ENCODE measurements around the gene OGN. TPM values are rescaled to one million over a fixed set of nuclear protein-coding genes. Genes with fewer than 3 reads are reported as not detected.
A peak's percentile ranks its signal among the peaks of the same experiment; 100 is the strongest.

The OGN gene
- total RNA-seq, 1 experiment from 2014 or later = not detected

DNA sequence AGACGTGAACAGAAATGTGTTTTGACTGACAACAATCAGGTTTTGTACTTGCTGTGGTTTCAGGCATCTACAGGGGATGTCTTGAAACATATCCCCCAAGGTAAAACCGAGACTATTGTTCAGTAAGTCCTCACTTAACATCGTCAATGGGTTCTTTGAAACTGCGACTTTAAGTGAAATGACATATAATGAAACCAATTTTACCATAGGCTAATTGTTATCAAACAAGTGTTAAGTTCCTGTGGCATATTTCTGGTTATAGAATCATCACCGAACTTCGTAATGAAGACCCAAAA lies 36.3 kb upstream of the OGN start:
- intact Hi-C loops (cut with micrococcal nuclease) = loop anchor here (1.0 to 2.0 kb wide), 3 partner anchors 66 to 350 kb away; no protein-coding TSS in a partner anchor
- POLR2A ChIA-PET = interaction anchor here (0.9 to 2.9 kb wide), 6 partner anchors 9 to 116 kb away, joined by 4 to 25 read pairs (median 6); partner anchors contain the start of genes CENPP, NOL8 and OMD
- CTCF ChIA-PET = interaction anchor here (0.8 to 2.3 kb wide), 2 partner anchors 15 to 114 kb away, joined by 4 to 6 read pairs; no protein-coding TSS in a partner anchor

DNA sequence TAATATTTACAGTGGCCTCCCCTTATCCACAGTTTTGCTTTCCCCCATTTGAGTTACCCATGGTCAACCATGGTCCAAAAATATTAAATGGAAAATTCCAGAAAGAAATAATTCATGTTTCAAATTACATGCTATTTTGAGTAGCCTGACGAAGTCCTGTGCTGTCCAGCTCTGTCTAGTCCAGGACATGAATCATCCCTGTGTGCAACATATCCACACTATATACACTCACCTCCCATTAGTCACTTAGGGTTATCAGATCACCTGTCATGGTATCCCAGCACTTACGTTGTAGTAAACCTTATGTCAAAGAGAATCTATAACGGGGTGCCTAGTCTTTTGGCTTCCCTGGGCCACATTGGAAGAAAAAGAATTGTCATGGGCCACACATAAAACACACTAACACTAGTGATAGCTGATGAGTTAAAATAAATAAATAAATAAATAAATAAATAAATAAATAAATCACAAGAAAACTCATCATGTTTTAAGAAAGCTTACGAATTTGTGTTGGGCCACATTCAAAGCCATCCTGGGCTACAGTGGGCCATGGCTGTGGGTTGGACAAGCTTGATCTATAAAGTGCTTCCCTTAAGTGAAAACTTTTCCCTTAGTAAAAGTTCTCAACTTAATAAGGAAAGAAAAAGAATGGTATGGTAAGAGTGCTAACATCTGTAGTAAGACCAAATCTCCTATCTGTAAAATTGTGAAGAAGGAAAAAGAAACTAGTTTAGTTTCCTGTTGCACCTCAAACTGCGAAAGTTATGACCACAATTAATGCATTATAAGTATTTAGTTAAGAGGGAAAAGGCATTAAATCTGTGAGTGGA lies 35.8 kb upstream of the OGN start:
- H3K27me3 Mint-ChIP-seq (ENCODE audit: insufficient read depth, unreplicated experiment) = no peaks in the 10 kb centered on the region
- ChIA-PET POLR2A (interaction anchor here (0.6 to 2.9 kb wide), 11 partner anchors 9 to 115 kb away, joined by 3 to 25 read pairs (median 6); partner anchors contain the start of genes CENPP, NOL8 and OMD), CTCF (interaction anchor here (0.8 to 2.3 kb wide), 7 partner anchors 13 to 351 kb away, joined by 3 to 9 read pairs (median 4); no protein-coding TSS in a partner anchor)
- peaks cover 7% of the 10 kb centered on the region for H3K4me1 Mint-ChIP-seq (ENCODE audit: insufficient read depth, unreplicated experiment)
- TF ChIP-seq, protein P1, sequence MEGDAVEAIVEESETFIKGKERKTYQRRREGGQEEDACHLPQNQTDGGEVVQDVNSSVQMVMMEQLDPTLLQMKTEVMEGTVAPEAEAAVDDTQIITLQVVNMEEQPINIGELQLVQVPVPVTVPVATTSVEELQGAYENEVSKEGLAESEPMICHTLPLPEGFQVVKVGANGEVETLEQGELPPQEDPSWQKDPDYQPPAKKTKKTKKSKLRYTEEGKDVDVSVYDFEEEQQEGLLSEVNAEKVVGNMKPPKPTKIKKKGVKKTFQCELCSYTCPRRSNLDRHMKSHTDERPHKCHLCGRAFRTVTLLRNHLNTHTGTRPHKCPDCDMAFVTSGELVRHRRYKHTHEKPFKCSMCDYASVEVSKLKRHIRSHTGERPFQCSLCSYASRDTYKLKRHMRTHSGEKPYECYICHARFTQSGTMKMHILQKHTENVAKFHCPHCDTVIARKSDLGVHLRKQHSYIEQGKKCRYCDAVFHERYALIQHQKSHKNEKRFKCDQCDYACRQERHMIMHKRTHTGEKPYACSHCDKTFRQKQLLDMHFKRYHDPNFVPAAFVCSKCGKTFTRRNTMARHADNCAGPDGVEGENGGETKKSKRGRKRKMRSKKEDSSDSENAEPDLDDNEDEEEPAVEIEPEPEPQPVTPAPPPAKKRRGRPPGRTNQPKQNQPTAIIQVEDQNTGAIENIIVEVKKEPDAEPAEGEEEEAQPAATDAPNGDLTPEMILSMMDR (IDR thresholded peaks at IDR 0.05; ENCODE audit: unreplicated experiment) = no peak
- no TSS peak for BruUV-seq (replicated peaks)
- H3K4me3 Mint-ChIP-seq (ENCODE audit: unreplicated experiment) = no peak overlapping the region
- H3K27ac Mint-ChIP-seq (ENCODE audit: low read depth, unreplicated experiment) = peak overlapping the region; percentile 68
- no peaks in the 10 kb centered on the region for H3K36me3 Mint-ChIP-seq (ENCODE audit: insufficient read depth, unreplicated experiment)
- intact Hi-C loops (cut with micrococcal nuclease) = loop anchor here (1.0 to 10.0 kb wide), 7 partner anchors 66 to 351 kb away; no protein-coding TSS in a partner anchor
- H3K9me3 Mint-ChIP-seq (ENCODE audit: unreplicated experiment) = no peaks in the 10 kb centered on the region
- DNase-seq (ENCODE audit: unreplicated experiment) = peak; percentile 81

More for the DNA sequence above, 36.3 kb upstream of the OGN start:
- Mint-ChIP-seq H3K27me3 (ENCODE audit: insufficient read depth, unreplicated experiment) (no peaks in the 10 kb centered on the region), H3K4me3 (ENCODE audit: unreplicated experiment) (no peak overlapping the region), H3K4me1 (ENCODE audit: insufficient read depth, unreplicated experiment) (peaks cover 7% of the 10 kb centered on the region), H3K36me3 (ENCODE audit: insufficient read depth, unreplicated experiment) (no peaks in the 10 kb centered on the region), H3K27ac (ENCODE audit: low read depth, unreplicated experiment) (no peak overlapping the region), H3K9me3 (ENCODE audit: unreplicated experiment) (no peaks in the 10 kb centered on the region)
- no peak for DNase-seq (ENCODE audit: unreplicated experiment)
- BruUV-seq (replicated peaks) = no TSS peak
- TF ChIP-seq, protein P1 (IDR thresholded peaks at IDR 0.05; ENCODE audit: unreplicated experiment) = no peak

DNA sequence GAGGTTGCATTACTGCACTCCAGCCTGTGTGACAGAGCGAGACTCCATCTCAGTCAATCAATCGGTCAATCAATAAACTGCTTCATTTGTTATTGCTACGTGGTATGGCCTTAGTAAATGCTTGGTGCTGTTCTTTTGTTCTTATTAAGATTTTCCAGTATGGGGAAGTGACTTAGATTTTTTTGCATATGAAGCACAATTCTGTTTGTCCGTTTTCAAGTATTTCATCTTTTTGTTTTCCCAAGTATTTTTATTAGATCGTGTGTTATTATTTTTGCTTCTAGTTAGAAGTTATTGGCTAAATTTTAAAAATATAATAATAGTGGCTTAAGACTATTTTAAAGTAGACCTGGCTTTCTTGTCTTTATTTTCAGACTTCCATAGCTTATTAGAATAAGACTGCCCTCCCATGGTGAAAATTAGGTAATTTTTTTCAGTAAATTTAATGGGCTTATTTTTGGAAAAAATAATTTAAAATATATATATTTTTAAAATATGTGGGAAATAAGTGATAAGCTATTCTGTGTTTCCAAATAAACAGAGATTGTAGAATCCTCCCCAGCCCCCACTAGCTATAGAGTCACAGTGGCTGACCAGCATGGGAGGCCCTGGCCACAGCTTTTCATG lies 34.6 kb upstream of the OGN start:
- POLR2A ChIA-PET = interaction anchor here (0.9 to 2.9 kb wide), 10 partner anchors 30 to 114 kb away, joined by 3 to 25 read pairs (median 5); partner anchors contain the start of genes CENPP and NOL8
- DNase-seq (ENCODE audit: unreplicated experiment) = peak; percentile 9
- CTCF ChIA-PET = interaction anchor here (0.5 to 2.3 kb wide), 18 partner anchors 10 to 352 kb away, joined by 3 to 9 read pairs (median 4); partner anchors contain the start of genes CENPP and NOL8
- Mint-ChIP-seq H3K27ac (ENCODE audit: low read depth, unreplicated experiment) (peak overlapping the region; percentile 68), H3K36me3 (ENCODE audit: insufficient read depth, unreplicated experiment) (no peaks in the 10 kb centered on the region), H3K4me3 (ENCODE audit: unreplicated experiment) (no peak overlapping the region), H3K4me1 (ENCODE audit: insufficient read depth, unreplicated experiment) (peaks cover 7% of the 10 kb centered on the region), H3K9me3 (ENCODE audit: unreplicated experiment) (no peaks in the 10 kb centered on the region), H3K27me3 (ENCODE audit: insufficient read depth, unreplicated experiment) (no peaks in the 10 kb centered on the region)
- no TSS peak for BruUV-seq (replicated peaks)
- intact Hi-C loops (cut with micrococcal nuclease) = loop anchor here (1.0 to 10.0 kb wide), 4 partner anchors 96 to 304 kb away; no protein-coding TSS in a partner anchor
- TF ChIP-seq, protein P1 (IDR thresholded peaks at IDR 0.05; ENCODE audit: unreplicated experiment) = peak; percentile 50

DNA sequence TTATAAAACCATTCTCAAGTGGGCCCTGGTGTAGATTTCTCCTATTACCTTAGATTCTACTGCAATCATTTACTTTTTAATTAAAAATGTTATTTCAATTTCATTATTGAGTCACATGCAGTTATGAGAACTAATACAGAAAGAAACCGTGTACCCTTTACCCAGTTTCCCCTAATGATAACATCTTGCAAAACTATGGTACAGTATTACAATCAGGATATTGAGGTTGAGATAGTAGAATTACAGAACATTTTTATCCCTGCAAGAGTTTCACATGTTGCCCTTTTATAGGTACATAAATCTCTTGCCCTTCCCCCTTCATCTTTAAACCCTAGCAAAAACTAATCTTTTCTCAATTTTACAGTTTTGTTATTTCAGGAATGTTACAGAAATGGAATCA lies 30.9 kb upstream of the OGN start:
- H3K36me3 Mint-ChIP-seq (ENCODE audit: insufficient read depth, unreplicated experiment) = no peaks in the 10 kb centered on the region
- TF ChIP-seq, protein P1 (IDR thresholded peaks at IDR 0.05; ENCODE audit: unreplicated experiment) = no peak
- BruUV-seq (replicated peaks) = no TSS peak
- no peak overlapping the region for H3K4me3 Mint-ChIP-seq (ENCODE audit: unreplicated experiment)
- H3K4me1 Mint-ChIP-seq (ENCODE audit: insufficient read depth, unreplicated experiment) = peaks cover 7% of the 10 kb centered on the region
- ChIA-PET POLR2A (no interaction called here), CTCF (interaction anchor here (1.1 kb wide), 1 partner anchor 91 kb away, joined by 5 read pairs; no protein-coding TSS in a partner anchor)
- no peaks in the 10 kb centered on the region for H3K9me3 Mint-ChIP-seq (ENCODE audit: unreplicated experiment)
- no peaks in the 10 kb centered on the region for H3K27me3 Mint-ChIP-seq (ENCODE audit: insufficient read depth, unreplicated experiment)
- intact Hi-C loops (cut with micrococcal nuclease) = loop anchor here (5.0 to 10.0 kb wide), 2 partner anchors 188 to 300 kb away; no protein-coding TSS in a partner anchor
- H3K27ac Mint-ChIP-seq (ENCODE audit: low read depth, unreplicated experiment) = no peak overlapping the region
- no peak for DNase-seq (ENCODE audit: unreplicated experiment)
